Measurements from ENCODE around the gene MIA2.
"Not testable (repeated sequence)": the region's sequence is repeated elsewhere in the genome, so short reads cannot be mapped to it uniquely, and the experiment has no call there.

Gene MIA2

GRCh38 chr14:39268393-39268792 lies 34.7 kb downstream of the MIA2 start:
- DNase-seq: no peak

DNA sequence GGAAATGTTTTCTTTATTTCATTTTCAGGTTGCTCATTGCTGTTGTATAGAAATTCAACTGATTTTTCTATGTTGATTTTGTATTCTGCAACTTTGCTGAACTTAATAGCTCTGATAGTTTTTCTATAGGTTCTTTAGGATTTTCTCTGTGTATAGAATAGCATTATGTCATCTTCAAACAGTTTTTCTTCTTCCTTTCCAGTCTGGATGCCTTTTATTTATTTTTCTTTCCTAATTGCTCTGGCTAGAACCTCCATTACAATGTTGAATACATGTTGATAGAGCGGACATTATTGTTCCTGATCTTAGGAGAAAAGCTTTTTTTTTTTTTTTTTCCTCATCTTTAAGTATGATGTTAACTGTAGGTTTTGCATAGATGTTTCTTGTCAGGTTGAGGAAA lies 39.2 kb downstream of the MIA2 start:
- no peak for DNase-seq

DNA sequence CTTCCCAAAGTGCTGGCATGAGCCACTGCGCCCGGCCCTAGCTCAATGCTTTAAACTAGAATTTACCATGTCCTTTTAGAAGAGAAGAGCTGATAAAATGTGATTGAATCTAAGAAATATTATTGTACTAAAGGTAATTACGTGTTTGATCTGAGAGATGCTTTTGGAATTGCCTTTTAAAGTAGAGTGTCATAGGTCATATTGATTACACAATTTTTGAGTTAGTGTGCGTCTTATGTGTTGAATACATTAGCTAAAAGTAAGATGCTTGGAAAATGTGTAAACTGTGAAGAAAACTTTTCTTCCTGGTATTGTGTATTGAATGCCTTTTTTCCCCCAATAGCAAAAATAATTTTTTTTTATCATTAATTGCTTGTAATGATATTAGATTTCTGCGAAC lies 41.7 kb downstream of the MIA2 start:
- no peak for DNase-seq

DNA sequence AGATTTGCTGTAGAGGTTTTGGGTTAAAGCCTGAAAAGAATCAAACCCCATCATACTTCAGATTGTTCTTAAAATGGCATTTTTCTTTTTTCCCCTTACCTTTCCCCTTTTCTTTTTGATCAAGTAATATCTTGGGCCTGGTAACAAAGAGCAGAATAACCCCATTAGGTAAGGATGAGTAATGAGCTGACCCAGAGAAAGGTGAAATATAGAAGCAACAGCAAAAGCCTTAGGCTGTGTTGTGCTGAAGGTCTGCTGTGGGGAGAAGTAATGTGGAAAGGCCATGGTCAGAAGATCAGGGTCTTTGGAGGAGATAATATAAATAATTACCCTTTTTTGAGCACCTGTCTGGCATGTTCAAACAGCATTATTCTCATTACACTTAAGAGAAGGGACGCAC lies 42.3 kb downstream of the MIA2 start:
- no peak for DNase-seq

DNA sequence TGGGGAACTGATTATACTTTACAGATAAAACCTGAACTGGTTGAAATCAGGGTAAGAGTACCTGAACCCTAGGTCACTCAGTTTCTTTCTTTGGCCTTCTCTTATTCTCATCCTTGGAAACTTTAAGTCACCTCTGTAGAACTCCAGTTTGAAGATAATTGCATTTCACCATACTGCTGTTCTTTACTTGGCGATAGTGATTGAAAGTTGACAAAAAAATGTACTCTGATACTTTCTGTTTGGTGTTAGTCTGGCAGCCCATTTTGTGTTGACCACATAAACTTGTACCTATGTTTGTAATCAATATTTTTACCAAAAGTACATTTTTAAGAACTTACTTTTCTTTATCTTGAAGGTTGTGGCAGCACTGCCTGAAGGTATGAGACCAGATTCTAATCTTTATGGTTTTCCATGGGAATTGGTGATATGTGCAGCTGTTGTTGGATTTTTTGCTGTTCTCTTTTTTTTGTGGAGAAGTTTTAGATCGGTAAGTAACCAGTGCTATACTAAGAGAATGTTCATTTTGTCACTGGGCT lies 42.9 kb downstream of the MIA2 start:
- DNase-seq: no peak

DNA sequence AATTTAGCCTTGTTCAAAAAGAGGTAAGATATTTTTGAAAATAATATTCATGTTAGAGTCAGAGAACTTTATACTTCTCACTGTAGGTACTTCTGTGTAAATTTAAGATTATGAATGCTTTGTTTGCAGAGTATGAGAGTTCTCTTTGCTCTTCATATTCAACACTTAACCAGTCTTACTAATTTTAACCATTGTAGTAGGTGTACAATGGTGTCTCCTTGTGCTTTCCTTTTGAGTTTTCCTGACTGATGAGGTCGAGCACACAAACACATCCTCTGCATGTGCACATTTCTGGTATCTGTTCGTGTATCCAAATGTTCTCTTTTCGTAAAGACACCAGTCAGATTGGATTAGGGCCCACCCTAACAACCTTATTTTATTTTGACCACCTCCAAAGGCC lies 45.8 kb downstream of the MIA2 start:
- no peak for DNase-seq

DNA sequence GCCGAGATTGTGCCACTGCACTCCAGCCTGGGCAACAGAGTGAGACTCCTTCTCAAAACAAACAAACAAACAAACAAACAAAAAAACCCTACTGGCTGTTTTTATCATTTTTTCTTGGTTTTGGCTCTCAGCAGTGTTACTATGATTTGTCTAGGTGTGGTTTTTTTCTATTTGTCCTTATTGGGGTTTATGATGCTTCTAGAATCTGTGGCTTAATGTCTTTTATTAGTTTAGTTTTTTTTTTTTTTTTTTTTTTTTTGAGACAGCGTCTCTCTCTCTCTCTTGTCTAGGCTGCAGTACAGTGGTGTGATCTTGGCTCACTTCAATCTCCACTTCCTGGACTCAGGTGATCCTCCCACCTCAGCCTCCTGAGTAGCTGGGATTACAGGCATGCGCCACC lies 47.0 kb downstream of the MIA2 start:
- DNase-seq: not testable (repeated sequence)

DNA sequence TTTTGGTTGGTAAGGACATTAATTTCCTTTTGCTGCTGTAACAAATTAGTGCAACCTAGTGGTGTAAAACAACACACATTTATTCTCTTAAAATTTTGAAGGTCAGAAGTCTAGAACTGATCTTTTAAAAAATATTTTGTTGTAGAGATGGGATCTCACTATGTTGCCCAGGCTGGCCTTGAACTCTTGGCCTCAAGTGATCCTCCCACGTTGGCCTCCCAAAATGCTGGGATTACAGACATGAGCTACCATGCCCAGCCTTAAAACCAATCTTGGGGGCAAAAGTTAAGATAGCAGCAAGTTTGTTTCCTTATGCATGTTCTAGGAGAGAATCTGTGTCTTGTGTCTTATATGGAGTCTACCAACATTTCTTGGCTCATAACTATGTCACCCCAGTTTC lies 55.8 kb downstream of the MIA2 start:
- no peak for DNase-seq

- DNase-seq: no peak
Observed at GRCh38 chr14:39291701-39292100, 58.0 kb downstream of the MIA2 start.

GRCh38 chr14:39293629-39294028 lies 59.9 kb downstream of the MIA2 start:
- DNase-seq: no peak

GRCh38 chr14:39300389-39300788 lies 66.7 kb downstream of the MIA2 start:
- not testable (repeated sequence) for DNase-seq

GRCh38 chr14:39302124-39302810 lies 68.6 kb downstream of the MIA2 start:
- DNase-seq: no peak

- no peak for DNase-seq
Observed at GRCh38 chr14:39303115-39303514, 69.4 kb downstream of the MIA2 start.

GRCh38 chr14:39307815-39308214 lies 74.1 kb downstream of the MIA2 start:
- no peak for DNase-seq

GRCh38 chr14:39310051-39310450 lies 76.3 kb downstream of the MIA2 start:
- DNase-seq: no peak

GRCh38 chr14:39315859-39316444 lies 82.2 kb downstream of the MIA2 start:
- DNase-seq: no peak

GRCh38 chr14:39316830-39317553 lies 83.3 kb downstream of the MIA2 start:
- no peak for DNase-seq

DNA sequence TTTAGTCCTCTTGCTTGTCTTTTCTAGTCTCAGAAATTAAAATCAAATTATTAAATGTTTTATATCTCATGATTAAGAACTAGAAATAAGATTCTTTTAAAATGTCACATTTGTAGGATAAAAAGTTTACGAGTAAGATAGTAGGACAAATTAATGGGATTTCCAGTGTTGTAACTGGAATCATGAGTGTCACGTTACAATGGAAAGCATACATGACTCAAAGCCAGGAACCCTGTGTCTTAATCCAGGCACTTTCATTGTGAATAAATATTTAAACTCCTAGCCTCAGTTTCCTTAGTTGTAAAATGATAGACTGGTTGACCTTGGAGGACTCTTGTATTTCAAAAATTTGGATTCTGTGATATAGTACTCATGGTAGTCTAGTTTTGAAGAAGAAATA lies 84.9 kb downstream of the MIA2 start:
- no peak for DNase-seq

- DNase-seq: no peak
Observed at GRCh38 chr14:39319381-39319780, 85.7 kb downstream of the MIA2 start.

GRCh38 chr14:39320318-39320717 lies 86.6 kb downstream of the MIA2 start:
- no peak for DNase-seq

DNA sequence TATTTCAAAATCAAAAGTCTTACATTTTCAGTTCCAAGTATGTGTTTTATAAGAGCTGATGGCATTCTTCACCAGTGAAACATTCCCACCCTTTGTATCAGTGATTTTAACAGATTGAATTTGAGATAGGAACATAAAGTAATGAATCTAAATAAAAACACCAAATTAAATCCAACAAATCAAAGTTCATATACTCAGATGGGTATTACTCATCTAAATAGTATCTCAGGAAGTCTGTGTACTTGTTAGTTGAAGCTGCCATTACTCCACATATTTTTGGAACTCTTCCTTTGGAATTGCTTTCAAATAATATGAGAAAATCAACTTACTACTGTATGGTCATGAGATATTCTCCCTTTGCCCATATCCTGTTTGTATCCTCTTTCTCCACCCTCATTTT lies 89.1 kb downstream of the MIA2 start:
- DNase-seq: no peak

DNA sequence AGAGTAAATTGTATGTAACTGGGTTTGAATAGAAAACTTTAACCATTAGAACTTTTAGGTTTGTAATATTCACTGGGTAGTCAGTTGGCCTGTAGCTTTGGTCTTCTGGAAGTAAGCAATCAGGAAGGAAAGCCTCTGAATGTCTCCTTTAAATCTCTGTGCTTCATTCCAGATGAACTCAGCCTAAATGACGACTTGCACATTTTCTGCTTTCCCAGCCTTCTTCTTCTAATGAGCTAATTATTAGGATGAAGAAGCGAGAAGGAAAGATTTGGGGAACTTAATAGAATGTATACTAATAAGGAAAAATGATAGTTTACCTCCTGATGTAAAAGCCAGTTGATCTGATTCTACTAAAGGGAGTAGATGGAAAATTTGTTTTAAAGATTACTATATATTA lies 90.4 kb downstream of the MIA2 start:
- DNase-seq: no peak

- no peak for DNase-seq
Observed at GRCh38 chr14:39339003-39339402, 105.3 kb downstream of the MIA2 start.

GRCh38 chr14:39341126-39341525 lies 107.4 kb downstream of the MIA2 start:
- DNase-seq: not testable (repeated sequence)

All from activated CD4-positive, alpha-beta T cell treated with anti-CD3 and anti-CD28 coated beads, Interleukin-2, amount 50 U/mL, for 48 hours (primary cell).